ENCODE measurements around the gene ATP6V1A.

Gene ATP6V1A

GRCh38 chr3:113741086-113741485 lies 5.7 kb upstream of the ATP6V1A start:
- no peak overlapping the region for H3K9ac ChIP-seq
- peaks cover 99% of the 10 kb centered on the region for H3K79me2 ChIP-seq (ENCODE audit: insufficient read depth, low read depth)
- no peak overlapping the region for H3K4me3 ChIP-seq (IDR thresholded peaks at IDR 0.05; ENCODE audit: insufficient read depth, low read depth, low read length)
- no peak overlapping the region for H2AFZ ChIP-seq (ENCODE audit: low read depth)
- no peaks in the 10 kb centered on the region; the same call in 1 of the 2 replicates for H3K36me3 ChIP-seq (ENCODE audit: insufficient read depth)
- no peak overlapping the region; the same call in 1 of the 2 replicates for H3K4me2 ChIP-seq
- TF ChIP-seq, protein P1, sequence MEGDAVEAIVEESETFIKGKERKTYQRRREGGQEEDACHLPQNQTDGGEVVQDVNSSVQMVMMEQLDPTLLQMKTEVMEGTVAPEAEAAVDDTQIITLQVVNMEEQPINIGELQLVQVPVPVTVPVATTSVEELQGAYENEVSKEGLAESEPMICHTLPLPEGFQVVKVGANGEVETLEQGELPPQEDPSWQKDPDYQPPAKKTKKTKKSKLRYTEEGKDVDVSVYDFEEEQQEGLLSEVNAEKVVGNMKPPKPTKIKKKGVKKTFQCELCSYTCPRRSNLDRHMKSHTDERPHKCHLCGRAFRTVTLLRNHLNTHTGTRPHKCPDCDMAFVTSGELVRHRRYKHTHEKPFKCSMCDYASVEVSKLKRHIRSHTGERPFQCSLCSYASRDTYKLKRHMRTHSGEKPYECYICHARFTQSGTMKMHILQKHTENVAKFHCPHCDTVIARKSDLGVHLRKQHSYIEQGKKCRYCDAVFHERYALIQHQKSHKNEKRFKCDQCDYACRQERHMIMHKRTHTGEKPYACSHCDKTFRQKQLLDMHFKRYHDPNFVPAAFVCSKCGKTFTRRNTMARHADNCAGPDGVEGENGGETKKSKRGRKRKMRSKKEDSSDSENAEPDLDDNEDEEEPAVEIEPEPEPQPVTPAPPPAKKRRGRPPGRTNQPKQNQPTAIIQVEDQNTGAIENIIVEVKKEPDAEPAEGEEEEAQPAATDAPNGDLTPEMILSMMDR (conservative IDR thresholded peaks at IDR 0.05; ENCODE audit: low read depth, low read length): no peak
- peaks cover 86% of the 10 kb centered on the region for H4K20me1 ChIP-seq (ENCODE audit: insufficient read depth)
- no peaks in the 10 kb centered on the region for H3K27me3 ChIP-seq (ENCODE audit: insufficient read depth, low read depth)
- H3K4me1 ChIP-seq (ENCODE audit: low read depth, poor library complexity, severe bottlenecking): peaks cover 81% of the 10 kb centered on the region
- H3K27ac ChIP-seq: no peak overlapping the region

GRCh38 chr3:113741620-113742019 lies 5.2 kb upstream of the ATP6V1A start:
- Histone ChIP-seq H3K4me3 (IDR thresholded peaks at IDR 0.05; ENCODE audit: insufficient read depth, low read depth, low read length) (no peak overlapping the region), H3K27me3 (ENCODE audit: insufficient read depth, low read depth) (no peaks in the 10 kb centered on the region), H3K4me2 (no peak overlapping the region; the same call in 1 of the 2 replicates), H3K79me2 (ENCODE audit: insufficient read depth, low read depth) (peaks cover 94% of the 10 kb centered on the region), H2AFZ (ENCODE audit: low read depth) (no peak overlapping the region), H3K36me3 (ENCODE audit: insufficient read depth) (no peaks in the 10 kb centered on the region; the same call in 1 of the 2 replicates), H3K4me1 (ENCODE audit: low read depth, poor library complexity, severe bottlenecking) (peaks cover 79% of the 10 kb centered on the region), H3K9ac (no peak overlapping the region), H3K27ac (no peak overlapping the region), H4K20me1 (ENCODE audit: insufficient read depth) (peaks cover 81% of the 10 kb centered on the region)
- TF ChIP-seq, protein P1 (conservative IDR thresholded peaks at IDR 0.05; ENCODE audit: low read depth, low read length): no peak

GRCh38 chr3:113743006-113743630 lies 3.7 kb upstream of the ATP6V1A start:
- no peaks in the 10 kb centered on the region for H3K27me3 ChIP-seq (ENCODE audit: insufficient read depth, low read depth)
- H3K36me3 ChIP-seq (ENCODE audit: insufficient read depth): no peaks in the 10 kb centered on the region; the same call in 1 of the 2 replicates
- no peak overlapping the region; the same call in 1 of the 2 replicates for H3K9ac ChIP-seq
- H4K20me1 ChIP-seq (ENCODE audit: insufficient read depth): peaks cover 66% of the 10 kb centered on the region
- peaks cover 90% of the 10 kb centered on the region for H3K79me2 ChIP-seq (ENCODE audit: insufficient read depth, low read depth)
- H3K4me2 ChIP-seq: peak overlapping the region; percentile 81
- TF ChIP-seq, protein P1 (conservative IDR thresholded peaks at IDR 0.05; ENCODE audit: low read depth, low read length): no peak
- peak overlapping the region; percentile 7; the same call in 1 of the 2 replicates for H3K27ac ChIP-seq
- H3K4me3 ChIP-seq (IDR thresholded peaks at IDR 0.05; ENCODE audit: insufficient read depth, low read depth, low read length): peak overlapping the region; percentile 28
- H2AFZ ChIP-seq (ENCODE audit: low read depth): no peak overlapping the region
- peaks cover 67% of the 10 kb centered on the region for H3K4me1 ChIP-seq (ENCODE audit: low read depth, poor library complexity, severe bottlenecking)

DNA sequence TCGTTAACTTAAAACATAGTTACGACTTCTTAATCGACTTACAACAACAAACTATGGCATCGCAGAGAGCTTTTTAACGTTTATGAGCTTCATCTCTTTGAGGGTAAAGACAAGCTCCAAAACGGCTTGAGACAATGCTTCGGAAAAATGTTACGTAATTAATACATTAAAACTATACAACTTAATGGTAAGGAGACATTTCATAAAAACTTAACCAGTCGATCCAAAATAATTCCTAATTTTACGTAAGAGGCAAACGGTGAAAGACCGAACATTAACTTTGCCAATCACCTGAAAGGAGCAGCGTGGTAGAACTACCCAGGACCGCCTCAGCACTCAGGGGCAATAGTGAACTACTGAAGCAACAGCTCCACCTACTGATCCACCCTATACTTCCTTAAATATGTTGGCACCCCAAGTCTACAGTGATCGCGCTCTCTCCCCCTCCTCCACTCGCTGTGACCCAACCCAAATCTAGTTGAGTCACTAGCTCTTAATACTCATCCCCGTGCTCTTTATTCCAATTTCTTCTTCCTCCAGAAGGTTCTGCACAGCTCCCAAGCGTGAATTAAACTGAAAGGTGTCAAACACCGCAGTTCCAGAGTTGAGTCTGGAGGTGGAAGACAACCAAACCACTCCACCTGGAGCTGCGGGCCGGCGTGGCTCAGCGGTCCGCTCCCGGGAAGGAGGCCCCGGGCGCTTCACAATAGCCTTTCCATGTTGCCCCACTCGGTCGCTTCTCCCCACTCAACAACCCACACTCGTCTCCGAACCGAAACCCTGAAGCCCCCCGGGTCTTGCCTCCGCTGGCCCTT lies 1.7 kb upstream of the ATP6V1A start:
- peaks cover 68% of the 10 kb centered on the region for H3K4me1 ChIP-seq (ENCODE audit: low read depth, poor library complexity, severe bottlenecking)
- H3K27me3 ChIP-seq (ENCODE audit: insufficient read depth, low read depth): no peaks in the 10 kb centered on the region
- H3K9ac ChIP-seq: peak overlapping the region; percentile 88
- peaks cover 46% of the 10 kb centered on the region for H4K20me1 ChIP-seq (ENCODE audit: insufficient read depth)
- H3K4me3 ChIP-seq (IDR thresholded peaks at IDR 0.05; ENCODE audit: insufficient read depth, low read depth, low read length): no peak overlapping the region
- TF ChIP-seq, protein P1 (conservative IDR thresholded peaks at IDR 0.05; ENCODE audit: low read depth, low read length): peak; percentile 79
- no peaks in the 10 kb centered on the region; the same call in 1 of the 2 replicates for H3K36me3 ChIP-seq (ENCODE audit: insufficient read depth)
- peaks cover 88% of the 10 kb centered on the region for H3K79me2 ChIP-seq (ENCODE audit: insufficient read depth, low read depth)
- peak overlapping the region; percentile 81 for H3K4me2 ChIP-seq
- peak overlapping the region; percentile 94 for H3K27ac ChIP-seq
- peak overlapping the region; percentile 82 for H2AFZ ChIP-seq (ENCODE audit: low read depth)

Measured in KMS-11 (cell line).